Left renal cortex interstitium (tissue), 4 donors: ENCODE results near the gene NLRP6. TPM values are rescaled to one million over a fixed set of nuclear protein-coding genes. Genes with fewer than 3 reads are reported as not detected.
"Not testable (repeated sequence)": the region's sequence is repeated elsewhere in the genome, so short reads cannot be mapped to it uniquely, and the experiment has no call there.

Experiments used
- DNase-seq, 4 donors: peaks; one replicate each; pipeline ENCODE4 v3.0.0-alpha.2; 2013; ENCODE audit warnings: low read depth in 4 of 4, low spot score in 2 of 4, missing footprints in 1 of 4
- polyA plus RNA-seq, 4 donors: library from polyadenylated mRNA; unstranded; fragments of 120-200 nt; gene quantifications; one replicate each; pipeline ENCODE4 v1.2.1, GENCODE V29; 2013; ENCODE audit not compliant: insufficient read length in 4 of 4

Gene NLRP6
- polyA plus RNA-seq, 4 donors = 0.10 to 0.71 (median 0.47) TPM

GRCh38 chr11:317668-318404 is 39.6 kb downstream of the NLRP6 start:
- DNase-seq = not testable (repeated sequence)

- DNase-seq = not testable (repeated sequence)
These were observed 40.4 kb downstream of the NLRP6 start for GRCh38 chr11:318405-319120.

- DNase-seq = not testable (repeated sequence)
These were observed 41.1 kb downstream of the NLRP6 start for GRCh38 chr11:319121-319887.

DNA sequence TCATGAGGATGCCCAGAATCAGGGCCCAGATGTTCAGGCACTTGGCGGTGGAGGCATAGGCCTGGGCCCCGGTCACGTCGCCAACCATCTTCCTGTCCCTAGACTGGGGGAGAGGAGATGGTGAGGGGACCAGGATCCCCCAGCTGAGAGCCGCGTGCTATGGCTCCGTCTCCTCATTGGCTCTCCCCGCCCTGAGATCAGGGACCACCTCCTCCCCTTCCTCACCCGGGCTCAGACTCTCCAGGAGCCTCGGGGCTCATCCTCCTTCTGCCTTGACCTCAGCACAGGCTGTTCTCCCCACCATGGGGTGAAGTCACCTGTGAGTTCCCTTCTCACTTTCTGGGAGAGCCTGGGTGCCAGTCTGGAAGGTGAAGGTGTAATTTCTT is 41.7 kb downstream of the NLRP6 start:
- not testable (repeated sequence) for DNase-seq

GRCh38 chr11:324156-324555 is 45.9 kb downstream of the NLRP6 start:
- DNase-seq = no peak

GRCh38 chr11:324593-325517 is 46.6 kb downstream of the NLRP6 start:
- not testable (repeated sequence) for DNase-seq

- no peak for DNase-seq
These were observed 47.8 kb downstream of the NLRP6 start for GRCh38 chr11:325796-326591.

DNA sequence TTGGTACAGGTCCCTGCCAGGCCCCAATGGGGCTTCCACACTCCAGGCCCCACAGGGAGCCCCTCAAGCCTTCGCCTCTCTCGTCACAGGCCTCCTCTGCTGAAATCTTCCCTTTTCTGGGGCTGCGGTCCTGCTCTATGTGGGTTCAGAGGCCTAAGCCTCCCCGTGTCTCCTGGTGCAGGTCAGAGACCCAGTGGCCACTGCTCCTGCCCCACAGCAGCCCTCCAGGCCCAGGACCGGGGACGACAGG is 48.3 kb downstream of the NLRP6 start:
- DNase-seq = no peak

DNA sequence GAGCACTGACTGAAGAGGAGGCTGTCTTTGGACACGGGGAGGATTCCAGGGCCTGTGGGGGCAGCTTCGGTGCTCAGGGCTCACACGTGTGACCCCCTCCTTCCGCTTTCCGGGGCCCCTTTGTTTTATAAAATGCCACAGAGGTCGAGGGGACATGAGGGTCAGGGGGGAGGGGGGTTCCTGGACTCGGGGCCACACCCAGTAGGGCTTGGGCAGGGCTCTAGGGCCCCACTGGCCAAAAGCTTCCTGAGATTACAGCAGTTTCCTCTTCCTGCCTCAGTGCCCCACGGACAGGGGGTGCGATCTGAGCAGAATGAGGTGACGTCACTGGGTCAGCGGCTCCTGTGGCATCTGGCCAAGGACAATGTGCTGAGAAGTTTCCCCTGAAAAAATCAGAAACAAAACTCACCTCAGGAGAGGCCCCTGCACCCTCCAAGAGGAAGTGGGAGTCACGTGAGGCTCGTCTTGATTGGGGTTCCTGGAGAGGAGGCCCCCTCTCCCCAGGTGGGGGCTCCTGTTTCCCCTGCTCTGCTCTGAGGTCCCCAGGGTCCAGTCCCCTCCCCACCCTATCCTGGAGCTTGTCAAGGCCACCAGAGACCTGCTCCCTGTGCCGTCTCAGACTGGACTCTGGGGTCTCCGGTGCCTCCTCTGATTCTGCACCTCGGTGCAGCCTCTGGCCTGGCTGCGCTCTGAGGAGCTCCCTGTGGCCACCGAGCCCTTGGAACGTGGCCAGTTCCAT is 48.8 kb downstream of the NLRP6 start:
- no peak for DNase-seq

DNA sequence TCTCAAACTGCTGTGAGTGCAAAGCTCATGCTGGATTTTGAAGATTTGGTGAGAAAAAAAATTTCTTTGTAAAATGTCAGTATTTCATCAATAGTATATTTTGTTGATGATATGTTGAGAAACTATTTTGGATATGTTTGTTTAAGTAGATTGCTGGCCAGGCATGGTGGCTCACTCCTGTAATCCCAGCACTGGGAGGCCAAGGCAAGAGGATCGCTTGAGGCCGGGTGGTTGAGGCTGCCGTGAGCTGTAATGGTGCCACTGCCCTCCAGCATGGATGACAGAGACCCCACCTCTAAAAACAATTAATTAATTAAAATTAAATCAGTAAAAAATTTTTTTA is 49.3 kb downstream of the NLRP6 start:
- no peak for DNase-seq

GRCh38 chr11:328012-328411 is 49.8 kb downstream of the NLRP6 start:
- no peak for DNase-seq

DNA sequence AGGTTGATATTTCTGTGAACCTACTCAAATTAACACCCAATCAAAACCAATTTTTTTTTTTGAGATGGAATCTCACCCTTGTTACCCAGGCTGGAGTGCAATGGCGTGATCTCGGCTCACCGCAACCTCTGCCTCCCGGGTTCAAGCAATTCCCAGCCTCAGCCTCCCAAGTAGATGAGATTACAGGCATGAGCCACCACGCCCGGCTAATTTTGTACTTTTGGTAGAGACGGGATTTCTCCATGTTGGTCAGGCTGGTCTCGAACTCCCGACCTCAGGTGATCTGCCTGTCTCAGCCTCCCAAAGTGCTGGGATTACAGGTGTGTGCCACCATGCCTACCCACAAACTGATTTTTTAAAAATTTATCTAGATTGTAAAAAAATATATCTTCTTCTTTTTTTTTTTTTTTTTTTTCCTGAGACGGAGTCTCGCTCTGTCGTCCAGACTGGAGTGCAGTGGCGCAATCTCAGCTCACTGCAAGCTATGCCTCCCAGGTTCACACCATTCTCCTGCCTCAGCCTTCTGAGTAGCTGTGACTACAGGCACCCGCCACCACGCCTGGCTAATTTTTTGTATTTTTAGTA is 50.4 kb downstream of the NLRP6 start:
- not testable (repeated sequence) for DNase-seq

DNA sequence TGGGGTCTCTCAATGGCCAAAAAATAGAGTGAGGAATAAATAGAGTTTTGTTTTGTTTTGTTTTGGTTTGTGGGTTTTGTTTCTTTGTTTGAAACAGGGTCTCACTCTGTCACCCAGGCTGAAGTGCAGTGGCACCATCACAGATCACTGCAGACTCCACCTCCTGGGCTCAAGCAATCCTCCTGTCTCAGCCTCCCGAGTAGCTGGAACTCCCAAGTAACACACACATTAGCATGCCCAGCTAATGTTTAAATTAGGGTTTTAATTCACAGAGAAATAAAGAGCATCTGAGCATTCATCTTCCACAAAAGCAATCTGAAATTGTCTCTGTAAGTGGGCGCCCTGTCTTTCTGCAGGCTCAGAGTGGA is 51.7 kb downstream of the NLRP6 start:
- DNase-seq = no peak

GRCh38 chr11:330307-330693 is 52.1 kb downstream of the NLRP6 start:
- no peak for DNase-seq

GRCh38 chr11:330694-331357 is 52.6 kb downstream of the NLRP6 start:
- no peak for DNase-seq

DNA sequence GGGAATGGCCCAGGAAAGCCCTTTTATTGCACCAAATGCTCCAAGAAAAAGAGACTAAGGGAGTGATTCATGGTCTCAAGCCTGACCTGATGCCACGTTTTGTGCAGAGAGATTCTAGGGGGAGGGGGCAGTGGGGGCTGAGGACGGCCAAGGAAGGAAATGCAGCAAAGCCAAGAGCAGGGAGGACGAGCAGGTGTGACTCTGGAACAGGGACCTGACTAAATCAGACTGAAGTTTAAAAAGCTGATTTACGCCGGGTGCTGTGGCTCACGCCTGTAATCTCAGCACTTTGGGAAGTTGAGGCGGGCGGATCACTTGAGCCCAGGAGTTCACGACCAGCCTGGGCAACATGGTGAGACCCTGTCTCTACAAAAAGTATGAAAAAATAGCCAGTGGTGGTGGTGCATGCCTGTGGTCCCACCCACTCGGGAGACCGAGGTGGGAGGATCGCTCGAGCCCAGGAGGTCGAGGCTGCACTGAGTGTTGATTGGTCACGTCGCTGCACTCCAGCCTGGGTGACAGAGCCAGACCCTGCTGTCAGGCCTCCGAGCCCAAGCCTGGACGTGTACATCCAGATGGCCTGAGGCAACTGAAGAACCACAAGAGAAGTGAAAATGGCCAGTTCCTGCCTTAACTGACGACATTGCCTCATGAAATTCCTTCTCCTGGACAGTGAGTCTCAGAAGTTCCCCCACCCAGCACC is 53.3 kb downstream of the NLRP6 start:
- DNase-seq = no peak

GRCh38 chr11:332651-333480 is 54.7 kb downstream of the NLRP6 start:
- no peak for DNase-seq
